ENCODE data around the gene DLAT. TPM values are rescaled to one million over a fixed set of nuclear protein-coding genes. Genes with fewer than 3 reads are reported as not detected.

Gene DLAT
- total RNA-seq, 1 experiment from 2014 or later: 68.1 TPM

DNA sequence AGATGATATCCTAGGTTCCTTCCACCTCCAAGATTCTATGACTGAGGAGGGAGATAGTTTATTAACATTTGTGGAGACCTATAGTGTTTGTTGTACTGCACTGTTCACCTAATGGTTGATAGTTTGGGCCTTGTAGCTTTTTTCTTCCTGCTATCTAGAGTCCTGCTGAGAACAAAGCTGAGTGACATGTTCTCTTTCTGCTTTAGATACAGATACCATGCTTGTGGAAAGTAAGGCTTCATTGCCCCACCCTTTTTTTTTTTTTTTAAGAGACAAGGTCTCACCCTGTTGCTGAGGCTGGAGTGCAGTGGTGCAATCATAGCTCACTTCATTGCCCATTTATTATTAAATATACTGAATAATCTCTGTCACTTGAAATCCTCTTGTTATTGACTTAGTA lies 12.3 kb downstream of the DLAT start:
- no peak for DNase-seq (ENCODE audit: low read depth, low spot score)
- Histone ChIP-seq H3K27me3 (ENCODE audit: insufficient read depth, low read length) (no peaks in the 10 kb centered on the region), H3K4me1 (ENCODE audit: control insufficient read depth in 1 of 2, insufficient read depth in 2 of 2, low read length in 2 of 2) (peaks cover 12 to 17% of the 10 kb centered on the region in 2 experiments), H2AFZ (ENCODE audit: low read depth, low read length, poor library complexity, severe bottlenecking) (no peak overlapping the region), H3K4me3 (replicated peaks in 1 of 2; ENCODE audit: low read depth in 1 of 2, low read length in 2 of 2) (no peak overlapping the region), H3K4me2 (ENCODE audit: low read length) (no peak overlapping the region), H3K9me2 (ENCODE audit: insufficient read depth) (no peaks in the 10 kb centered on the region), H4K20me1 (ENCODE audit: insufficient read depth) (no peaks in the 10 kb centered on the region), H3K9me3 (ENCODE audit: control insufficient read depth in 1 of 2, insufficient read depth in 1 of 2, low read depth in 1 of 2, low read length in 2 of 2) (no peaks in the 10 kb centered on the region), H3K36me3 (ENCODE audit: control insufficient read depth in 1 of 2, insufficient read depth in 2 of 2, low read length in 2 of 2) (peaks cover 34 to 42% of the 10 kb centered on the region in 2 experiments; a peak in 3 of 4 replicates), H3K27ac (ENCODE audit: low read depth, low read length) (no peak overlapping the region), H3K9ac (ENCODE audit: low read length) (no peak overlapping the region), H3K79me2 (ENCODE audit: insufficient read depth, low read length) (peaks cover 22% of the 10 kb centered on the region; the same call in 1 of the 2 replicates)
- no TSS peak for BruUV-seq (replicated peaks)
- ChIA-PET POLR2A (no interaction called here), CTCF (no interaction called here), RAD21 (ENCODE audit: low non-redundant PET in 1 of 2, low total read pairs in 2 of 2, uncharacterized antibody in 2 of 2, unreplicated experiment in 2 of 2) (no interaction called here)
- TF ChIP-seq EGR1 (IDR thresholded peaks at IDR 0.05; ENCODE audit: low read depth): no peak
- TF ChIP-seq ZFX (IDR thresholded peaks at IDR 0.05): no peak
- TF ChIP-seq JUND (IDR thresholded peaks at IDR 0.05): no peak
- intact Hi-C loops (cut with micrococcal nuclease): no loop called here
- no peak for ATAC-seq

DNA sequence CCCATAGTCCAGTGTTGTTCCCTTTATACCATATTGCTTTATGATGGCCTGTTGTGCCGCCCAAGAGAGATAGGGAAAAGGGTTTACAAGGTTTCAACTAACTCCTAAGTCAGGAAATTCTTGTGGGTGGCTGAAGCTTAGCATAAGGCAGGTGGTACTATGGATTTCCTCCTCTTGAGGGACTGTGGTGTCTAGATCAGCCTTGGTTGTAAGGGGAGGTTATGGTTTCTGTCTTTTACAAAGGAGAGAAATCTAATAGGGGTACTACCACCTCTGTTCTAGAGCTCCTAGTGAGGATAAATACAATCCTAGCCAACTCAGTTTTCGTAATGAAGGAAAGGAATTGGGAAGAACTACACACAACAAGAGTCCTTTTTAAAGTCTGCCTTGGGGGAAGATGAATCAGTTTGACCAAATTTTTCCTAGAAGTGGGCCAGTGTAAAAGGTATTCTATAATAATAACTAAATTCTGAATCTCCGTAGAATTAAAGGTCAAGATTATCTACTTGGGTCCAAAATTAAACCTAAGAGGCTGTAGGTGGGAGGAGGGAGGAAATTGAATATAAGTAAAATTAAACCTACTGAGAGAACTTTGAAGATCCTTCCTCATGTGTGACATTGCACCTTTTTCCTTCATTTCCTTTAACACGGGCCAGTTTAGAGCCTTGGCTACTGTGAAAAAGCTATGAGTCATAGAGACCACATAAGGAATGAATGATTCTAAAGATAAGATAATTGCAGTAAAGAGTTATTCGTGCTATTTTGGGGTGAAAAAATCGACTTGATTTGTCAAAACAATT lies 17.2 kb downstream of the DLAT start:
- H3K27me3 ChIP-seq (ENCODE audit: insufficient read depth, low read length): no peaks in the 10 kb centered on the region
- H3K4me1 ChIP-seq (ENCODE audit: control insufficient read depth in 1 of 2, insufficient read depth in 2 of 2, low read length in 2 of 2): peaks cover 18 to 36% of the 10 kb centered on the region in 2 experiments
- POLR2A ChIA-PET: no interaction called here
- H3K9me3 ChIP-seq (ENCODE audit: control insufficient read depth in 1 of 2, insufficient read depth in 1 of 2, low read depth in 1 of 2, low read length in 2 of 2): no peaks in the 10 kb centered on the region
- H3K79me2 ChIP-seq (ENCODE audit: insufficient read depth, low read length): peaks cover 23% of the 10 kb centered on the region
- peak overlapping the region; percentile 36 for H3K9ac ChIP-seq (ENCODE audit: low read length)
- CTCF ChIA-PET: interaction anchor here (0.7 kb wide), 1 partner anchor 10 kb away, joined by 3 read pairs; no protein-coding TSS in a partner anchor
- peak overlapping the region; percentile 88 for H3K27ac ChIP-seq (ENCODE audit: low read depth, low read length)
- intact Hi-C loops (cut with micrococcal nuclease): no loop called here
- peak overlapping the region; percentile 57 for H3K4me2 ChIP-seq (ENCODE audit: low read length)
- RAD21 ChIA-PET (ENCODE audit: low non-redundant PET in 1 of 2, low total read pairs in 2 of 2, uncharacterized antibody in 2 of 2, unreplicated experiment in 2 of 2): interaction anchor here in 1 of 2 experiments (0.7 kb wide), 1 partner anchor 570 kb away, joined by 4 read pairs; no protein-coding TSS in a partner anchor
- no peak overlapping the region for H2AFZ ChIP-seq (ENCODE audit: low read depth, low read length, poor library complexity, severe bottlenecking)
- no TSS peak for BruUV-seq (replicated peaks)
- H3K4me3 ChIP-seq (replicated peaks in 1 of 2; ENCODE audit: low read depth in 1 of 2, low read length in 2 of 2): peak overlapping the region in 1 of 2 experiments; percentile 14; a peak in 1 of 4 replicates
- H3K36me3 ChIP-seq (ENCODE audit: control insufficient read depth in 1 of 2, insufficient read depth in 2 of 2, low read length in 2 of 2): peaks cover 29 to 35% of the 10 kb centered on the region in 2 experiments; a peak in 3 of 4 replicates
- peak; percentile 91 for ATAC-seq
- H3K9me2 ChIP-seq (ENCODE audit: insufficient read depth): no peaks in the 10 kb centered on the region
- H4K20me1 ChIP-seq (ENCODE audit: insufficient read depth): no peaks in the 10 kb centered on the region; the same call in 1 of the 2 replicates
- DNase-seq (ENCODE audit: low read depth, low spot score): peak; percentile 64
- TF ChIP-seq POLR2A (IDR thresholded peaks at IDR 0.05; ENCODE audit: borderline replicate concordance, extremely low read depth, insufficient read depth, insufficient read length) (no peak), SIN3A (IDR thresholded peaks at IDR 0.05; ENCODE audit: low read depth) (no peak), EZH2phosphoT487 (IDR thresholded peaks at IDR 0.05; ENCODE audit: borderline replicate concordance) (no peak), YY1 (IDR thresholded peaks at IDR 0.05; ENCODE audit: extremely low read depth, insufficient replicate concordance, low read depth, low read length) (no peak), ZNF274 (IDR thresholded peaks at IDR 0.05; ENCODE audit: low read depth, low read length) (no peak), ELF1 (IDR thresholded peaks at IDR 0.05; ENCODE audit: borderline replicate concordance, low read depth) (no peak), POLR2AphosphoS5 (IDR thresholded peaks at IDR 0.05; ENCODE audit: low read depth, low read length) (0 out of 2 replicates have a peak, but pooled peaks have one; percentile 11), FOSL1 (IDR thresholded peaks at IDR 0.05; ENCODE audit: low read depth) (peak; percentile 80), SP1 (IDR thresholded peaks at IDR 0.05; ENCODE audit: low read depth) (peak; percentile 68), RAD21 (IDR thresholded peaks at IDR 0.05; ENCODE audit: low read depth) (no peak), CEBPB (IDR thresholded peaks at IDR 0.05; ENCODE audit: low read depth) (peak; percentile 61), TCF7L2 (IDR thresholded peaks at IDR 0.05; ENCODE audit: borderline replicate concordance, extremely low read depth, insufficient read depth, insufficient read length) (no peak), EZH2 (IDR thresholded peaks at IDR 0.05) (no peak), EGR1 (IDR thresholded peaks at IDR 0.05; ENCODE audit: low read depth) (no peak)
- TF ChIP-seq, protein P1, sequence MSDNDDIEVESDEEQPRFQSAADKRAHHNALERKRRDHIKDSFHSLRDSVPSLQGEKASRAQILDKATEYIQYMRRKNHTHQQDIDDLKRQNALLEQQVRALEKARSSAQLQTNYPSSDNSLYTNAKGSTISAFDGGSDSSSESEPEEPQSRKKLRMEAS (IDR thresholded peaks at IDR 0.05): peak; percentile 4; the same call in 1 of the 2 replicates
- TF ChIP-seq, protein P2, sequence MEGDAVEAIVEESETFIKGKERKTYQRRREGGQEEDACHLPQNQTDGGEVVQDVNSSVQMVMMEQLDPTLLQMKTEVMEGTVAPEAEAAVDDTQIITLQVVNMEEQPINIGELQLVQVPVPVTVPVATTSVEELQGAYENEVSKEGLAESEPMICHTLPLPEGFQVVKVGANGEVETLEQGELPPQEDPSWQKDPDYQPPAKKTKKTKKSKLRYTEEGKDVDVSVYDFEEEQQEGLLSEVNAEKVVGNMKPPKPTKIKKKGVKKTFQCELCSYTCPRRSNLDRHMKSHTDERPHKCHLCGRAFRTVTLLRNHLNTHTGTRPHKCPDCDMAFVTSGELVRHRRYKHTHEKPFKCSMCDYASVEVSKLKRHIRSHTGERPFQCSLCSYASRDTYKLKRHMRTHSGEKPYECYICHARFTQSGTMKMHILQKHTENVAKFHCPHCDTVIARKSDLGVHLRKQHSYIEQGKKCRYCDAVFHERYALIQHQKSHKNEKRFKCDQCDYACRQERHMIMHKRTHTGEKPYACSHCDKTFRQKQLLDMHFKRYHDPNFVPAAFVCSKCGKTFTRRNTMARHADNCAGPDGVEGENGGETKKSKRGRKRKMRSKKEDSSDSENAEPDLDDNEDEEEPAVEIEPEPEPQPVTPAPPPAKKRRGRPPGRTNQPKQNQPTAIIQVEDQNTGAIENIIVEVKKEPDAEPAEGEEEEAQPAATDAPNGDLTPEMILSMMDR (IDR thresholded peaks at IDR 0.05 in 2 of 3, conservative IDR thresholded peaks at IDR 0.05 in 1 of 3; ENCODE audit: borderline replicate concordance in 1 of 3, insufficient read depth in 1 of 3, low read depth in 2 of 3, low read length in 2 of 3): no peak

All from HCT116 (cell line).